PC-3 (cell line): ENCODE measurements around the gene TARBP1. TPM values are rescaled to one million over a fixed set of nuclear protein-coding genes. Genes with fewer than 3 reads are reported as not detected.

Source experiments
- ATAC-seq: fragments of 200-7000 bp; cut with Tn5 transposase; 2 replicates; pipeline ENCODE4 v1.9.1; 2020; ENCODE audit warnings: mild to moderate bottlenecking, moderate library complexity
- BruUV-seq: library from RNA; stranded (reverse); fragments of 400-500 nt; replicated peaks from 2 replicates; lab custom pipeline; 2021; lab: Mats Ljungman, UMichigan
- CTCF ChIA-PET: fragments of 300-600 bp; sonication (Branson Sonifier 250); formaldehyde crosslinking; loops from one replicate; lab custom pipeline; 2022; ENCODE audit warnings: antibody characterized with exemption; lab: Charles Lee
- POLR2A ChIA-PET: fragments of 300-600 bp; sonication (Branson Sonifier 250); formaldehyde crosslinking; loops from one replicate; lab custom pipeline; 2022; ENCODE audit warnings: antibody characterized with exemption; ENCODE audit not compliant: unreplicated experiment; lab: Charles Lee
- DNase-seq: peaks from one replicate; pipeline ENCODE4 v3.0.0-alpha.2; 2015
- H2AFZ ChIP-seq: fragments of 300-600 bp; sonication (generic); 2 replicates; pipeline ENCODE4 v1.6.0; 2016; ENCODE audit warnings: antibody characterized with exemption, low read length
- H3F3A ChIP-seq: fragments of 300-600 bp; sonication (generic); one replicate; pipeline ENCODE4 v1.6.0; 2017; ENCODE audit warnings: antibody characterized with exemption, low read length, control low read depth, mild to moderate bottlenecking; ENCODE audit not compliant: unreplicated experiment
- H3K27ac ChIP-seq: fragments of 300-600 bp; sonication (generic); 2 replicates; pipeline ENCODE4 v1.5.1; 2016; ENCODE audit warnings: mild to moderate bottlenecking, low read length
- H3K27me3 ChIP-seq: fragments of 300-600 bp; sonication (generic); 2 replicates; pipeline ENCODE4 v1.6.1; 2016; ENCODE audit warnings: low read length, mixed read lengths
- H3K36me3 ChIP-seq: fragments of 300-600 bp; sonication (generic); 2 replicates; pipeline ENCODE4 v1.6.1; 2016; ENCODE audit warnings: low read depth, mixed run types, low read length, mixed read lengths
- H3K4me1 ChIP-seq: fragments of 300-600 bp; sonication (generic); 2 replicates; pipeline ENCODE4 v1.5.1; 2016; ENCODE audit warnings: low read length; ENCODE audit not compliant: insufficient read depth
- H3K4me2 ChIP-seq: fragments of 300-600 bp; sonication (generic); 2 replicates; pipeline ENCODE4 v1.6.0; 2016; ENCODE audit warnings: low read length
- H3K4me3 ChIP-seq: fragments of 300-600 bp; sonication (generic); 2 replicates; pipeline ENCODE4 v1.5.1; 2016; ENCODE audit warnings: mild to moderate bottlenecking, low read length, mixed read lengths
- H3K79me2 ChIP-seq: fragments of 300-600 bp; sonication (generic); 2 replicates; pipeline ENCODE4 v1.6.1; 2017; ENCODE audit warnings: low read length, mixed read lengths
- H3K9ac ChIP-seq: fragments of 300-600 bp; sonication (generic); 2 replicates; pipeline ENCODE4 v1.6.0; 2016; ENCODE audit warnings: mild to moderate bottlenecking, low read length
- H3K9me2 ChIP-seq: fragments of 300-600 bp; sonication (generic); replicated peaks from 2 replicates; pipeline ENCODE4 v1.6.1; 2016; ENCODE audit warnings: mixed run types, low read length, mixed read lengths
- H3K9me3 ChIP-seq: fragments of 300-600 bp; sonication (generic); 2 replicates; pipeline ENCODE4 v1.6.1; 2016; ENCODE audit warnings: low read length, mixed read lengths
- H4K20me1 ChIP-seq: fragments of 300-600 bp; sonication (generic); 2 replicates; pipeline ENCODE4 v1.6.1; 2016; ENCODE audit warnings: low read length, mixed read lengths
- CTCF ChIP-seq: fragments of 300-600 bp; sonication (generic); conservative IDR thresholded peaks from 2 replicates; pipeline ENCODE4 v1.5.1; 2017; ENCODE audit warnings: antibody characterized with exemption, low read depth, mild to moderate bottlenecking, low read length
- EZH2 ChIP-seq: fragments of 300-600 bp; sonication (generic); IDR thresholded peaks from one replicate; pipeline ENCODE4 v1.6.1; 2017; ENCODE audit warnings: antibody characterized with exemption, mild to moderate bottlenecking, low read length; ENCODE audit not compliant: unreplicated experiment
- EZH2phosphoT487 ChIP-seq: fragments of 300-600 bp; sonication (generic); IDR thresholded peaks from 2 replicates; pipeline ENCODE4 v1.6.1; 2018; ENCODE audit warnings: mild to moderate bottlenecking, antibody characterized with exemption, low read length, borderline replicate concordance
- intact Hi-C: fragments of 100-400 bp; cut with micrococcal nuclease; formaldehyde crosslinking; loops from 2 replicates; pipeline ENCODE4 v1.9.0; 2023
- total RNA-seq: library from RNA; depleted of rRNA; stranded (reverse); fragments of >200 nt; gene quantifications from 2 replicates; pipeline ENCODE4 v1.2.3, GENCODE V29; 2014

TARBP1 gene
- total RNA-seq, 1 experiment from 2014 or later = 15.1 TPM

DNA sequence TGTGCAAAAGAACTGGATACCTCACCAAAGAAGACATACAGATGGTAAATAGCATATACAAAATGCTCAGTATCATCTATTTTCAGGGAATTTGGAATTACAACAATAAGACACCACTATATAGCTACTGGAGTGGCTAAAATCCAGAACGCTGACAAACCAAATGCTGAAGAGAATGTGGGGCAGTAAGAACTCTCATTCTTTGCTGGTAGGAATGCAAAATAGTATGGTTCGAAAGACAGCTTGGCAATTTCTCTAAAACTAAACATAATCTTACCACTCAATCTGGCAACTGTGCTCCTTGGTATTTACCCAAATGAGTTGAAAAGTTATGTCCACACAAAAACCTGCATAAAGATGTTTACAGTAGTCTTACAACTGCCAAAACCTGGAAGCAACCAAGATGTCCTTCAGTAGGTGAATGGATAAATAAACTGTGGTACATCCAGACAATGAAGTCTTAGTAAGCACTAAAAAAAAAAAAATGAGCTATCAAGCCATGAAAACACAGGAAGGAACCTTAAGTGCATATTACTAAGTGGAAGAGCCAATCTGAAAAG lies 26.5 kb downstream of the TARBP1 start:
- Histone ChIP-seq H2AFZ (no peak overlapping the region), H3K79me2 (no peaks in the 10 kb centered on the region), H3K27me3 (no peaks in the 10 kb centered on the region), H4K20me1 (no peaks in the 10 kb centered on the region), H3K9ac (no peak overlapping the region), H3K27ac (peak overlapping the region; percentile 30; the same call in 1 of the 2 replicates), H3K9me2 (no peaks in the 10 kb centered on the region), H3K4me3 (no peak overlapping the region), H3K4me1 (peaks cover 6% of the 10 kb centered on the region), H3F3A (no peaks in the 10 kb centered on the region), H3K9me3 (no peaks in the 10 kb centered on the region), H3K36me3 (no peaks in the 10 kb centered on the region; the same call in 1 of the 2 replicates), H3K4me2 (no peak overlapping the region)
- no TSS peak for BruUV-seq
- POLR2A ChIA-PET = interaction anchor here (0.5 to 0.6 kb wide), 2 partner anchors 37 to 616 kb away, joined by 3 read pairs; no protein-coding TSS in a partner anchor
- DNase-seq (peak; percentile 44), ATAC-seq (peak; percentile 90)
- intact Hi-C loops = loop anchor here (10.0 kb wide), 1 partner anchor 78 kb away; the partner anchor contains the start of gene COA6
- CTCF ChIA-PET = interaction anchor here (0.6 to 0.7 kb wide), 2 partner anchors 157 to 481 kb away, joined by 3 read pairs; no protein-coding TSS in a partner anchor
- TF ChIP-seq EZH2phosphoT487 (no peak), CTCF (no peak), EZH2 (no peak)

DNA sequence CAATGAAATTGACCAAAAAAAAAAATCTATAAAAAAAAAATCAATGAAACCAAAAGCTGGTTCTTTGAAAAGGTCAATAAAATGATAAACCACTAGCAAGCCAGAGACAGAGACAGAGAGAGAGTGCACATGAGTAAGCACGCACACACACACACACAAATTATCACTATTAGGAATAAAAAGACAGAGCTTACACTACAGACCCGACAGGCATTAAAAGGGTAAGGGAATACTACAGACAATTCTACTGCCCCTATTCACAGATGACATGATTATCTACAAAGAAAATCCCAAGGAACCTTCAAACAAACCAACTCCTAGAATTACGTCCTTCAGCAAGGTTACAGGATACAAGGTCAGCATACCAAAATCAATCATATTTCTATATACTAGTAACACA lies 38.6 kb downstream of the TARBP1 start:
- Histone ChIP-seq H3K27me3 (no peaks in the 10 kb centered on the region), H3F3A (no peaks in the 10 kb centered on the region), H3K9ac (no peak overlapping the region), H3K4me1 (no peaks in the 10 kb centered on the region), H3K9me2 (no peaks in the 10 kb centered on the region), H2AFZ (no peak overlapping the region), H3K79me2 (no peaks in the 10 kb centered on the region), H3K36me3 (0 out of 2 replicates have a peak, but pooled peaks cover 5% of the 10 kb centered on the region), H4K20me1 (no peaks in the 10 kb centered on the region), H3K9me3 (no peaks in the 10 kb centered on the region), H3K27ac (no peak overlapping the region), H3K4me3 (no peak overlapping the region), H3K4me2 (no peak overlapping the region)
- TF ChIP-seq CTCF (no peak), EZH2 (no peak), EZH2phosphoT487 (no peak)
- CTCF ChIA-PET = no interaction called here
- ATAC-seq = no peak
- no TSS peak for BruUV-seq
- POLR2A ChIA-PET = no interaction called here
- intact Hi-C loops = no loop called here
- DNase-seq = no peak

DNA sequence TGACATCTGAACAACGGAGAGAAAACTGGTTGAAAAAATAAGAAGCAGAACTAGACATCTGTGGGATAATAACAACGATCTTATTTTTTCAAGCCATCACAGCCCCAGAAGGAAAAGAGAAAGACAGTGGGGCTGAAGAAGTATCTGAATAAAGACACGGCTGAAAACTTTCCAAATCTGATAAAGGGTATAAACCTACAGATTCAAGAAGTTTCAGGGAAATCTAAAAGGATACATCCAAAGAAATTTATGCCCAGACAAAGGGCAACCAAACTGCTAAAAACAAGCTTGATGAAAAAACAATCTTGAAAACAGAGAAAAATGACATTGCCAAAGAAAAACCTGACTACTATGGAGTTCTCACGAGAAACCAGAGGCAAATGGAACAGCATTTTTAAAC lies 40.4 kb downstream of the TARBP1 start:
- H3K27me3 ChIP-seq = no peaks in the 10 kb centered on the region
- no peaks in the 10 kb centered on the region for H3F3A ChIP-seq
- no TSS peak for BruUV-seq
- no peak for DNase-seq
- no peak for TF ChIP-seq CTCF
- TF ChIP-seq EZH2 = no peak
- TF ChIP-seq EZH2phosphoT487 = no peak
- no peaks in the 10 kb centered on the region for H3K9me2 ChIP-seq
- no peak overlapping the region for H3K4me2 ChIP-seq
- no peaks in the 10 kb centered on the region for H4K20me1 ChIP-seq
- POLR2A ChIA-PET = no interaction called here
- ATAC-seq = no peak
- H2AFZ ChIP-seq = no peak overlapping the region
- peaks cover 8% of the 10 kb centered on the region for H3K4me1 ChIP-seq
- H3K4me3 ChIP-seq = no peak overlapping the region
- 0 out of 2 replicates have a peak, but pooled peaks cover 3% of the 10 kb centered on the region for H3K36me3 ChIP-seq
- no peak overlapping the region for H3K9ac ChIP-seq
- H3K9me3 ChIP-seq = no peaks in the 10 kb centered on the region
- H3K79me2 ChIP-seq = no peaks in the 10 kb centered on the region
- H3K27ac ChIP-seq = no peak overlapping the region
- CTCF ChIA-PET = no interaction called here
- intact Hi-C loops = no loop called here
